Astrocyte of the hippocampus (primary cell): Measurements from ENCODE around the gene CCDC93.

ENCODE experiments used
- DNase-seq: peaks from one replicate; pipeline ENCODE4 v3.0.0; 2011; ENCODE audit warnings: low read depth, low spot score

CCDC93 gene

GRCh38 chr2:117989854-117990438, 23.9 kb downstream of the CCDC93 start:
- DNase-seq: no peak

- no peak for DNase-seq
These were observed 26.7 kb downstream of the CCDC93 start for GRCh38 chr2:117987121-117987520.

- no peak for DNase-seq
These were observed 28.8 kb downstream of the CCDC93 start for GRCh38 chr2:117985092-117985491.

GRCh38 chr2:117984208-117984607, 29.7 kb downstream of the CCDC93 start:
- no peak for DNase-seq

GRCh38 chr2:117983040-117983439, 30.8 kb downstream of the CCDC93 start:
- DNase-seq: no peak

- DNase-seq: no peak
These were observed 31.4 kb downstream of the CCDC93 start for GRCh38 chr2:117982376-117983033.

- DNase-seq: peak; percentile 8
These were observed 32.1 kb downstream of the CCDC93 start for GRCh38 chr2:117981810-117982209.

- peak; percentile 79 for DNase-seq
These were observed 32.8 kb downstream of the CCDC93 start for GRCh38 chr2:117980783-117981676.

- DNase-seq: peak; percentile 33
These were observed 33.8 kb downstream of the CCDC93 start for GRCh38 chr2:117979911-117980701.

- DNase-seq: no peak
These were observed 36.2 kb downstream of the CCDC93 start for GRCh38 chr2:117977696-117978095.

- DNase-seq: no peak
These were observed 37.3 kb downstream of the CCDC93 start for GRCh38 chr2:117976581-117976980.

- no peak for DNase-seq
These were observed 40.3 kb downstream of the CCDC93 start for GRCh38 chr2:117973498-117974082.

- peak; percentile 75 for DNase-seq
These were observed 41.3 kb downstream of the CCDC93 start for GRCh38 chr2:117972476-117973123.

- no peak for DNase-seq
These were observed 45.1 kb downstream of the CCDC93 start for GRCh38 chr2:117968722-117969121.

- peak; percentile 15 for DNase-seq
These were observed 45.7 kb downstream of the CCDC93 start for GRCh38 chr2:117967977-117968718.

- DNase-seq: no peak
These were observed 50.4 kb downstream of the CCDC93 start for GRCh38 chr2:117963446-117963845.

GRCh38 chr2:117961201-117961600, 52.7 kb downstream of the CCDC93 start:
- no peak for DNase-seq

GRCh38 chr2:117960231-117960630, 53.6 kb downstream of the CCDC93 start:
- DNase-seq: peak; percentile 25

- DNase-seq: peak; percentile 36
These were observed 55.7 kb downstream of the CCDC93 start for GRCh38 chr2:117958186-117958585.

- no peak for DNase-seq
These were observed 56.3 kb downstream of the CCDC93 start for GRCh38 chr2:117957616-117958015.
